ENCODE results near the gene PNP.
"Not testable (repeated sequence)": the region's sequence is repeated elsewhere in the genome, so short reads cannot be mapped to it uniquely, and the experiment has no call there.

The PNP gene

DNA sequence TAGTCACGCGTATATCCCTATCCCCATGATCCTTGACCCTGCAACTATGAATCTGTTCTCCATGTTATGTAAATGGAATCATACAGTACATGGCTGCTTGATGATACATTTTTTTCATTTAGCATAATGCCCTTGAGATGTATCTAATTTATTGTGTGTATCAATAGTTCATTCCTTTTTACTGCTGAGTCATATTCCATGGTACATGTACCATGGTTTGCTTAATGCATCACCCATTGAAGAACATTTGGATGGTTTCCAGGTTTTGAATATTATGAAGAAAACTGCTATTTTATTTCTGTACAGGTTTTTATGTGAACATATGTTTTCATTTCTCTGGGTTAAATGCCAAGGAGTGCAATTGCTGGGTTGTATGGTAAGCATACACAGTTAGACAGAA, 32.1 kb downstream of the PNP start:
- DNase-seq (ENCODE audit: low read depth): peak; percentile 77
- no peak overlapping the region for H3K4me3 ChIP-seq (replicated peaks; ENCODE audit: low read depth, low read length)
- TF ChIP-seq, protein P1, sequence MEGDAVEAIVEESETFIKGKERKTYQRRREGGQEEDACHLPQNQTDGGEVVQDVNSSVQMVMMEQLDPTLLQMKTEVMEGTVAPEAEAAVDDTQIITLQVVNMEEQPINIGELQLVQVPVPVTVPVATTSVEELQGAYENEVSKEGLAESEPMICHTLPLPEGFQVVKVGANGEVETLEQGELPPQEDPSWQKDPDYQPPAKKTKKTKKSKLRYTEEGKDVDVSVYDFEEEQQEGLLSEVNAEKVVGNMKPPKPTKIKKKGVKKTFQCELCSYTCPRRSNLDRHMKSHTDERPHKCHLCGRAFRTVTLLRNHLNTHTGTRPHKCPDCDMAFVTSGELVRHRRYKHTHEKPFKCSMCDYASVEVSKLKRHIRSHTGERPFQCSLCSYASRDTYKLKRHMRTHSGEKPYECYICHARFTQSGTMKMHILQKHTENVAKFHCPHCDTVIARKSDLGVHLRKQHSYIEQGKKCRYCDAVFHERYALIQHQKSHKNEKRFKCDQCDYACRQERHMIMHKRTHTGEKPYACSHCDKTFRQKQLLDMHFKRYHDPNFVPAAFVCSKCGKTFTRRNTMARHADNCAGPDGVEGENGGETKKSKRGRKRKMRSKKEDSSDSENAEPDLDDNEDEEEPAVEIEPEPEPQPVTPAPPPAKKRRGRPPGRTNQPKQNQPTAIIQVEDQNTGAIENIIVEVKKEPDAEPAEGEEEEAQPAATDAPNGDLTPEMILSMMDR (IDR thresholded peaks at IDR 0.05; ENCODE audit: low read length, missing control alignments): no peak

- H3K4me3 ChIP-seq (replicated peaks; ENCODE audit: low read depth, low read length): no peak overlapping the region
- TF ChIP-seq, protein P1 (IDR thresholded peaks at IDR 0.05; ENCODE audit: low read length, missing control alignments): no peak
- DNase-seq (ENCODE audit: low read depth): no peak
These were observed 34.7 kb downstream of the PNP start for GRCh38 chr14:20503898-20504297.

DNA sequence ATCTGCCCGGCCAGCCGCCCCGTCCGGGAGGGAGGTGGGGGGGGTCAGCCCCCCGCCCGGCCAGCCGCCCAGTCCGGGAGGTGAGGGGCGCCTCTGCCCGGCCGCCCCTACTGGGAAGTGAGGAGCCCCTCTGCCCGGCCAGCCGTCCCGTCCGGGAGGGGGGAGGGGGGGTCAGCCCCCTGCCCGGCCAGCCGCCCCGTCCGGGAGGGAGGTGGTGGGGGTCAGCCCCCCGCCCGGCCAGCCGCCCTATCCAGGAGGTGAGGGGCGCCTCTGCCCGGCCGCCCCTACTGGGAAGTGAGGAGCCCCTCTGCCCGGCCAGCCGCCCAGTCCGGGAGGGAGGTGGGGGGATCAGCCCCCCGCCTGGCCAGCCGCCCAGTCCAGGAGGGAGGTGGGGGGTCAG, 37.1 kb downstream of the PNP start:
- not testable (repeated sequence) for DNase-seq (ENCODE audit: low read depth)

GRCh38 chr14:20506752-20507151, 37.5 kb downstream of the PNP start:
- DNase-seq (ENCODE audit: low read depth); H3K4me3 ChIP-seq (replicated peaks; ENCODE audit: low read depth, low read length): not testable (repeated sequence)

More for the DNA sequence above, 37.1 kb downstream of the PNP start:
- not testable (repeated sequence) for H3K4me3 ChIP-seq (replicated peaks; ENCODE audit: low read depth, low read length)

- H3K4me3 ChIP-seq (replicated peaks; ENCODE audit: low read depth, low read length); DNase-seq (ENCODE audit: low read depth): not testable (repeated sequence)
These were observed 38.3 kb downstream of the PNP start for GRCh38 chr14:20507537-20507936.

DNA sequence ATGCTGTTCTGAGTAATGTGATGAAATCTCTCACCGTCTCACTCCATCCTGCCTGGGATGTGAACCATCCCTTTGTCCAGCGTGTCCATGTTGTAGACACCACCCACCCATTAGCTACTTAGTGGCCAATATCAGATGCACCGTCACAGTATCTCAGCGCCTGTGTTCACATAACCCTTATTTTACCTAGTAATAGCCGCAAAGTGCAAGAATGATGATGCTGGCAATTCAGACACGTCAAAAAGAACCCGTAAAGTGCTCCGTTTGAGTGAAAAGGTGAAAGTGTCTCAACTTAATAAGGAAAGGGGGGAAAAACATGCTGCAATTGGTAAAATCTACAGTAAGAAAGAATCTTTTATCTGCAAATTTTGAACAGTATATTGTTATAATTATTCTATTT, 39.2 kb downstream of the PNP start:
- TF ChIP-seq, protein P1 (IDR thresholded peaks at IDR 0.05; ENCODE audit: low read length, missing control alignments): no peak
- H3K4me3 ChIP-seq (replicated peaks; ENCODE audit: low read depth, low read length): no peak overlapping the region
- DNase-seq (ENCODE audit: low read depth): no peak

GRCh38 chr14:20512177-20512905, 43.1 kb downstream of the PNP start:
- TF ChIP-seq, protein P1 (IDR thresholded peaks at IDR 0.05; ENCODE audit: low read length, missing control alignments): no peak
- peak; percentile 52 for DNase-seq (ENCODE audit: low read depth)
- no peak overlapping the region for H3K4me3 ChIP-seq (replicated peaks; ENCODE audit: low read depth, low read length)

- TF ChIP-seq, protein P1 (IDR thresholded peaks at IDR 0.05; ENCODE audit: low read length, missing control alignments): no peak
- no peak overlapping the region for H3K4me3 ChIP-seq (replicated peaks; ENCODE audit: low read depth, low read length)
- no peak for DNase-seq (ENCODE audit: low read depth)
These were observed 46.6 kb downstream of the PNP start for GRCh38 chr14:20515846-20516245.
